SK-N-SH (cell line): ENCODE results near the gene AK6. TPM values are rescaled to one million over a fixed set of nuclear protein-coding genes. Genes with fewer than 3 reads are reported as not detected.

Experiments used
- CTCF ChIA-PET: fragments of 300-600, 350-600 bp; formaldehyde crosslinking; extraction: SDS; loops from one replicate; lab custom pipeline; 2021; lab: Yijun Ruan, JAX
- POLR2A ChIA-PET: fragments of 350-600 bp; sonication (Branson Sonifier 250); formaldehyde crosslinking; extraction: SDS; loops from one replicate; lab custom pipeline; 2020; ENCODE audit warnings: antibody characterized with exemption, inconsistent platforms; lab: Yijun Ruan, JAX
- DNase-seq: peaks from one replicate; pipeline ENCODE4 v3.0.0; 2012
- H2AFZ ChIP-seq: fragments of 200-600 bp; sonication (generic); 2 replicates; pipeline ENCODE4 v1.8.1; 2016; ENCODE audit warnings: antibody characterized with exemption, mild to moderate bottlenecking, low read depth
- H3F3A ChIP-seq: fragments of 200-600 bp; sonication (generic); replicated peaks from 2 replicates; pipeline ENCODE3; 2016; ENCODE audit warnings: antibody characterized with exemption, mild to moderate bottlenecking; ENCODE audit not compliant: insufficient read depth
- H3K27ac ChIP-seq, 2 experiments: fragments of 200-500 bp in 1 of 2; fragments of 200-600 bp in 1 of 2; sonication (Bioruptor generic) in 1 of 2; sonication (generic), shearing (Covaris generic) in 1 of 2; 2 replicates each; pipeline versions ENCODE4 v1.5.1 to v1.6.1; 2014 to 2016; ENCODE audit warnings: low read depth in 2 of 2, inconsistent platforms in 1 of 2, low read length in 1 of 2, mild to moderate bottlenecking in 1 of 2, mixed read lengths in 1 of 2
- H3K27me3 ChIP-seq: fragments of 200-600 bp; sonication (generic), shearing (Covaris generic); 2 replicates; pipeline ENCODE4 v1.6.1; 2016; ENCODE audit warnings: mixed run types; ENCODE audit not compliant: insufficient read depth
- H3K36me3 ChIP-seq, 2 experiments: fragments of 200-500 bp in 1 of 2; fragments of 200-600 bp in 1 of 2; sonication (Bioruptor generic) in 1 of 2; sonication (generic) in 1 of 2; replicated peaks in 1 of 2; 2 replicates each; pipeline versions ENCODE3 to v1.5.1; 2014 to 2016; ENCODE audit warnings: low read length in 1 of 2, mild to moderate bottlenecking in 1 of 2; ENCODE audit not compliant: insufficient read depth in 2 of 2, control insufficient read depth in 1 of 2
- H3K4me1 ChIP-seq, 2 experiments: fragments of 200-500 bp in 1 of 2; fragments of 200-600 bp in 1 of 2; sonication (Bioruptor generic) in 1 of 2; sonication (generic), shearing (Covaris generic) in 1 of 2; 2 replicates each; pipeline versions ENCODE4 v1.5.1 to v1.6.1; 2014 to 2016; ENCODE audit warnings: low read depth in 1 of 2, low read length in 1 of 2, mixed run types in 1 of 2; ENCODE audit not compliant: insufficient read depth in 2 of 2, control insufficient read depth in 1 of 2
- H3K4me2 ChIP-seq: fragments of 200-600 bp; sonication (generic), shearing (Covaris generic); 2 replicates; pipeline ENCODE4 v1.6.1; 2017; ENCODE audit warnings: mixed run types
- H3K4me3 ChIP-seq, 2 experiments: fragments of 200-500 bp in 1 of 2; fragments of 200-600 bp in 1 of 2; sonication (Bioruptor generic) in 1 of 2; sonication (generic), shearing (Covaris generic) in 1 of 2; 2 replicates each; pipeline versions ENCODE4 v1.5.1 to v1.8.1; 2014 to 2016; ENCODE audit warnings: low read depth in 2 of 2, inconsistent platforms in 1 of 2, low read length in 1 of 2, mild to moderate bottlenecking in 1 of 2, mixed read lengths in 1 of 2, moderate library complexity in 1 of 2
- H3K79me2 ChIP-seq: fragments of 200-600 bp; sonication (generic); 2 replicates; pipeline ENCODE4 v1.8.1; 2017; ENCODE audit warnings: mild to moderate bottlenecking; ENCODE audit not compliant: insufficient read depth
- H3K9ac ChIP-seq: fragments of 200-600 bp; sonication (generic); 2 replicates; pipeline ENCODE4 v1.6.1; 2017; ENCODE audit warnings: mixed run types
- H3K9me2 ChIP-seq: fragments of 200-600 bp; sonication (generic); 2 replicates; pipeline ENCODE4 v1.6.1; 2017; ENCODE audit warnings: mixed run types
- H3K9me3 ChIP-seq: fragments of 200-600 bp; sonication (generic); 2 replicates; pipeline ENCODE4 v1.6.1; 2017; ENCODE audit warnings: mixed run types, mild to moderate bottlenecking, moderate library complexity
- H4K20me1 ChIP-seq: fragments of 200-600 bp; sonication (generic); 2 replicates; pipeline ENCODE4 v1.6.1; 2017; ENCODE audit warnings: mild to moderate bottlenecking, mixed run types; ENCODE audit not compliant: insufficient read depth
- CTCF ChIP-seq: fragments of 200-600 bp; sonication (generic); IDR thresholded peaks from 2 replicates; pipeline ENCODE4 v1.6.1; 2017; ENCODE audit warnings: antibody characterized with exemption, mild to moderate bottlenecking, moderate library complexity
- ELF1 ChIP-seq: IDR thresholded peaks from 2 replicates; pipeline ENCODE4 v1.4.0; 2012
- EP300 ChIP-seq, 2 experiments: IDR thresholded peaks; 2 replicates each; pipeline versions ENCODE4 v1.4.0 to v1.6.1; 2012; ENCODE audit warnings: borderline replicate concordance in 1 of 2, low read depth in 1 of 2, low read length in 1 of 2
- EZH2phosphoT487 ChIP-seq: fragments of 200-600 bp; sonication (generic); IDR thresholded peaks from 2 replicates; pipeline ENCODE4 v1.6.1; 2017; ENCODE audit warnings: low read depth, mixed run types, mild to moderate bottlenecking, antibody characterized with exemption, moderate library complexity, borderline replicate concordance
- FOXJ3 ChIP-seq: sonication (generic); formaldehyde crosslinking; IDR thresholded peaks from 2 replicates; pipeline ENCODE4 v1.5.1; 2020; ENCODE audit warnings: mild to moderate bottlenecking, missing genetic modification reagents
- FOXM1 ChIP-seq: IDR thresholded peaks from 2 replicates; pipeline ENCODE4 v1.4.0; 2012; ENCODE audit warnings: low read depth, mild to moderate bottlenecking
- GABPA ChIP-seq: IDR thresholded peaks from 2 replicates; pipeline ENCODE4 v1.4.0; 2012; ENCODE audit warnings: low read depth, mild to moderate bottlenecking
- IRF3 ChIP-seq: fragments of 150-350 bp; IDR thresholded peaks from 2 replicates; pipeline ENCODE4 v1.6.1; 2016; ENCODE audit warnings: mild to moderate bottlenecking, low read depth, low read length
- JUND ChIP-seq: IDR thresholded peaks from 2 replicates; pipeline ENCODE4 v1.4.0; 2012
- MEF2A ChIP-seq: IDR thresholded peaks from 2 replicates; pipeline ENCODE4 v1.4.0; 2012; ENCODE audit warnings: low read depth, borderline replicate concordance
- NFIC ChIP-seq: IDR thresholded peaks from 2 replicates; pipeline ENCODE4 v1.4.0; 2012; ENCODE audit warnings: borderline replicate concordance
- POLR2AphosphoS5 ChIP-seq: IDR thresholded peaks from 2 replicates; pipeline ENCODE4 v1.6.1; 2012; ENCODE audit warnings: low read depth, low read length
- RCOR1 ChIP-seq: fragments of 150-350 bp; IDR thresholded peaks from 2 replicates; pipeline ENCODE4 v1.6.1; 2017; ENCODE audit warnings: antibody characterized with exemption, low read length
- SIN3A ChIP-seq: IDR thresholded peaks from 2 replicates; pipeline ENCODE4 v1.6.1; 2012; ENCODE audit warnings: low read depth, mild to moderate bottlenecking, low read length, moderate library complexity, borderline replicate concordance
- SMC3 ChIP-seq: IDR thresholded peaks from 2 replicates; pipeline ENCODE4 v1.6.1; 2012; ENCODE audit warnings: low read depth, low read length, improper control_type of control experiment
- TCF12 ChIP-seq: IDR thresholded peaks from 2 replicates; pipeline ENCODE4 v1.4.0; 2012
- TEAD4 ChIP-seq: IDR thresholded peaks from 2 replicates; pipeline ENCODE4 v1.4.0; 2012; ENCODE audit warnings: mild to moderate bottlenecking, borderline replicate concordance; ENCODE audit not compliant: insufficient read depth
- USF1 ChIP-seq: IDR thresholded peaks from 2 replicates; pipeline ENCODE4 v1.4.0; 2012; ENCODE audit warnings: low read depth, borderline replicate concordance
- USF2 ChIP-seq: fragments of 150-350 bp; IDR thresholded peaks from 2 replicates; pipeline ENCODE4 v1.6.1; 2017; ENCODE audit warnings: antibody characterized with exemption, low read length, low read depth, borderline replicate concordance
- polyA plus RNA-seq, 3 experiments: library from polyadenylated mRNA; depleted of rRNA; stranded (reverse); fragments of >200 nt; gene quantifications; 2 replicates each; pipeline ENCODE4 v1.2.3, GENCODE V29; 2012
- TF ChIP-seq, protein P1 (sequence below): IDR thresholded peaks from 2 replicates; pipeline ENCODE4; 2012

The AK6 gene
- polyA plus RNA-seq, 1 of the 3 experiments (the other 2 are of a cell fraction), result 12.9 TPM

DNA sequence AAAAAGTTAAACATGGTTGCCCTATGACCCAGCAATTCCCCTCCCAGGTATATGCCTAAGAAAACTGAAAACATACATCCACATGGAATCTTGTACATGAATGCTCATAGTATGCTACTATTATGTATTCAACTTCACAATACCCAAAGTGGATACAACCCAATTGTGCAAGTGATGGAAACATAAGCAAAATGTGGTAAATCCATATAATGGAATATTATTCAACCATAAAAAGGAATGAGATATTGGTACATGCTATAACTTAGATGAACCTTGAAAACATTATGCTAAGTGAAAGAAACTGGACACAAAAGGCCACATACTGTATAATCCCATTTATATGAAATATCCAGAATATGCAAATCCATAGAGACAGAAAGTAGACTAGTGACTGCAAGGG, 18.7 kb downstream of the AK6 start:
- H3K4me3 ChIP-seq, result no peak overlapping the region
- peaks cover 2% of the 10 kb centered on the region for H3F3A ChIP-seq
- TF ChIP-seq ELF1 (no peak), USF2 (no peak), FOXJ3 (CRISPR knock-in tag) (no peak), SMC3 (no peak), EP300 (IDR thresholded peaks at IDR 0.05; ENCODE audit: borderline replicate concordance in 1 of 2, low read depth in 1 of 2, low read length in 1 of 2) (no peak), POLR2AphosphoS5 (no peak), IRF3 (no peak), MEF2A (no peak), CTCF (no peak), EZH2phosphoT487 (no peak), NFIC (no peak), GABPA (no peak), TCF12 (no peak), USF1 (no peak), JUND (no peak), RCOR1 (no peak), SIN3A (no peak), FOXM1 (no peak), TEAD4 (no peak)
- TF ChIP-seq, protein P1, sequence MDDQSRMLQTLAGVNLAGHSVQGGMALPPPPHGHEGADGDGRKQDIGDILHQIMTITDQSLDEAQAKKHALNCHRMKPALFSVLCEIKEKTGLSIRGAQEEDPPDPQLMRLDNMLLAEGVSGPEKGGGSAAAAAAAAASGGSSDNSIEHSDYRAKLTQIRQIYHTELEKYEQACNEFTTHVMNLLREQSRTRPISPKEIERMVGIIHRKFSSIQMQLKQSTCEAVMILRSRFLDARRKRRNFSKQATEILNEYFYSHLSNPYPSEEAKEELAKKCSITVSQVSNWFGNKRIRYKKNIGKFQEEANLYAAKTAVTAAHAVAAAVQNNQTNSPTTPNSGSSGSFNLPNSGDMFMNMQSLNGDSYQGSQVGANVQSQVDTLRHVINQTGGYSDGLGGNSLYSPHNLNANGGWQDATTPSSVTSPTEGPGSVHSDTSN, result no peak
- no peaks in the 10 kb centered on the region; the same call in 1 of the 2 replicates for H3K79me2 ChIP-seq
- POLR2A ChIA-PET, result no interaction called here
- H3K4me1 ChIP-seq, result no peaks in the 10 kb centered on the region
- H4K20me1 ChIP-seq, result no peaks in the 10 kb centered on the region
- no peaks in the 10 kb centered on the region for H3K9me2 ChIP-seq
- H3K27me3 ChIP-seq, result no peaks in the 10 kb centered on the region
- H2AFZ ChIP-seq, result no peak overlapping the region
- H3K9me3 ChIP-seq, result no peaks in the 10 kb centered on the region
- no peak for DNase-seq
- no peak overlapping the region for H3K4me2 ChIP-seq
- no peak overlapping the region for H3K9ac ChIP-seq
- CTCF ChIA-PET, result no interaction called here
- H3K36me3 ChIP-seq, result peaks cover 20 to 31% of the 10 kb centered on the region in 2 experiments
- no peak overlapping the region for H3K27ac ChIP-seq
